Kidney epithelial cell (primary cell): ENCODE measurements around the gene C3. TPM values are rescaled to one million over a fixed set of nuclear protein-coding genes. Genes with fewer than 3 reads are reported as not detected.
"Not testable (repeated sequence)": the region's sequence is repeated elsewhere in the genome, so short reads cannot be mapped to it uniquely, and the experiment has no call there.

Experiments
- DNase-seq: peaks from one replicate; pipeline ENCODE4 v3.0.0-alpha.2; 2010; ENCODE audit warnings: low read depth
- H3K27me3 ChIP-seq: 2 replicates; pipeline ENCODE4 v1.6.0; 2011; ENCODE audit warnings: low read length; ENCODE audit not compliant: control insufficient read depth, insufficient read depth
- H3K36me3 ChIP-seq: 2 replicates; pipeline ENCODE4 v1.5.1; 2011; ENCODE audit warnings: low read length; ENCODE audit not compliant: control insufficient read depth, insufficient read depth
- H3K4me3 ChIP-seq: 2 replicates; pipeline ENCODE4 v1.5.1; 2011; ENCODE audit warnings: low read depth, mild to moderate bottlenecking, control low read depth, low read length
- CTCF ChIP-seq: IDR thresholded peaks from 2 replicates; pipeline ENCODE4 v1.5.1; 2011; ENCODE audit warnings: mild to moderate bottlenecking, moderate library complexity, low read length, control low read depth, inconsistent platforms; ENCODE audit not compliant: insufficient read depth, poor library complexity, severe bottlenecking
- total RNA-seq: library from RNA; depleted of rRNA; stranded (reverse); fragments of >200 nt; gene quantifications from 2 replicates; pipeline ENCODE4 v1.2.3, GENCODE V29; 2015

Gene C3
- total RNA-seq, 1 donor from 2014 or later = 58.5 TPM

GRCh38 chr19:6750062-6750461 lies 29.6 kb upstream of the C3 start:
- TF ChIP-seq CTCF = no peak
- Histone ChIP-seq H3K27me3 (no peaks in the 10 kb centered on the region), H3K36me3 (no peaks in the 10 kb centered on the region), H3K4me3 (no peak overlapping the region)
- no peak for DNase-seq

GRCh38 chr19:6748543-6748942 lies 28.1 kb upstream of the C3 start:
- not testable (repeated sequence) for H3K27me3 ChIP-seq, DNase-seq, H3K4me3 ChIP-seq, H3K36me3 ChIP-seq

GRCh38 chr19:6745965-6746364 lies 25.5 kb upstream of the C3 start:
- Histone ChIP-seq H3K4me3 (no peak overlapping the region), H3K36me3 (peaks cover 4% of the 10 kb centered on the region), H3K27me3 (no peaks in the 10 kb centered on the region)
- DNase-seq = no peak
- no peak for TF ChIP-seq CTCF

- Histone ChIP-seq H3K36me3 (peaks cover 4% of the 10 kb centered on the region), H3K27me3 (no peaks in the 10 kb centered on the region), H3K4me3 (no peak overlapping the region)
- TF ChIP-seq CTCF = no peak
- no peak for DNase-seq
Observed at GRCh38 chr19:6744381-6745301, 24.2 kb upstream of the C3 start.

- Histone ChIP-seq H3K4me3 (no peak overlapping the region), H3K27me3 (no peaks in the 10 kb centered on the region), H3K36me3 (peaks cover 4% of the 10 kb centered on the region)
- no peak for TF ChIP-seq CTCF
- DNase-seq = no peak
Observed at GRCh38 chr19:6743714-6744380, 23.4 kb upstream of the C3 start.

- DNase-seq = no peak
- Histone ChIP-seq H3K4me3 (no peak overlapping the region), H3K36me3 (peaks cover 4% of the 10 kb centered on the region), H3K27me3 (no peaks in the 10 kb centered on the region)
- TF ChIP-seq CTCF = no peak
Observed at GRCh38 chr19:6743066-6743465, 22.6 kb upstream of the C3 start.
